A549 treated with RU486 at 1 μM for 4 hours (cell line): ENCODE measurements around the gene DRC3. TPM values are rescaled to one million over a fixed set of nuclear protein-coding genes. Genes with fewer than 3 reads are reported as not detected.

Source experiments
- total RNA-seq: library from RNA; stranded (reverse); fragments of 200-300 nt; extraction: Qiagen RNA extraction; gene quantifications from 5 replicates; pipeline ENCODE4 v1.2.3, GENCODE V29; 2022; ENCODE audit warnings: low read depth

Gene DRC3, protein sequence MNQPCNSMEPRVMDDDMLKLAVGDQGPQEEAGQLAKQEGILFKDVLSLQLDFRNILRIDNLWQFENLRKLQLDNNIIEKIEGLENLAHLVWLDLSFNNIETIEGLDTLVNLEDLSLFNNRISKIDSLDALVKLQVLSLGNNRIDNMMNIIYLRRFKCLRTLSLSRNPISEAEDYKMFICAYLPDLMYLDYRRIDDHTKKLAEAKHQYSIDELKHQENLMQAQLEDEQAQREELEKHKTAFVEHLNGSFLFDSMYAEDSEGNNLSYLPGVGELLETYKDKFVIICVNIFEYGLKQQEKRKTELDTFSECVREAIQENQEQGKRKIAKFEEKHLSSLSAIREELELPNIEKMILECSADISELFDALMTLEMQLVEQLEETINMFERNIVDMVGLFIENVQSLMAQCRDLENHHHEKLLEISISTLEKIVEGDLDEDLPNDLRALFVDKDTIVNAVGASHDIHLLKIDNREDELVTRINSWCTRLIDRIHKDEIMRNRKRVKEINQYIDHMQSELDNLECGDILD
- total RNA-seq = 2.3 to 4.0 TPM (median 3.4 TPM) in 5 replicates

DNA sequence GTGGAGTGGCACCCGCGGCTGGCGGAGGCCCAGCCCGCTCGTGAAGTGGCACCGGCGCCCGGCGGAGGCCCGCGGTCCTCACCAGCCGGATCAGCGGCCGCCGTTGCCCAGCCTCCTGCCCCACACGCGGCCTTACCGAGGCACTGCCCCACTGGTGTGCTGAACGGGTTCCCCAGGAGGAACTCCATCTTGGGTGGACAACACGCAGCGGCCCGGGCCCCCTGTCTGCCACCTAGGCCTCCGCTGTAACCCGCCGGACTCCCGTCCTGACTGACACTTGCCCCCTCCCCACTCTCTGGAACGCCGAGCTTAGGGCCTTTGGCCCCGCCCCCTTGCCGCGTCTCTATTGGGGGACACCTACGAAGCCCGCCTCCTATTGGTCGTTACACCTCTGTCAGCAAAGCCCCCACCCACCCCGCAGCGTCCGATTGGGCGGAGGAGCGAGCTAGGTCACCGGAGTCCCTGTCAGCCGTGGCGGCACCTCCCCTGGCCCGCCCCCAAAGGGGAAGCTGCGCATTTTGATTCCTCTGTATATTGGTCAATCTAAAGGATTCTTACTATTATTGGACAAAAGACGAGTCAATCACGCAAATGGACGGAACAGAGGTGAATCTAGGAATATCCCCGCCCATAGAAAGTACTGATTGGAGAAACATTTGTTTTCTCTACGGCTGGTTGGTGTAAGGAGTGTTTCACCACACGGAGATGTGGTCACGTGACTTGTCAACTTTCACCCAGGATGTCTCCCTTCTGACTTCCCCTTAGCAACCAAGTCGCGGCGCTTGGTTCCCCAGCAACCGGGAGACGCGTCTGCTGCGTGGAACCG, at the start of gene DRC3, which contains the start of gene TOM1L2:
Gene DRC3, plus strand, starts transcription at position 737 of the 826 bp plus-strand sequence. CDS start 4,737 bp downstream, outside the sequence.
Gene TOM1L2, minus strand, starts transcription at position 275 of the 826 bp plus-strand sequence. Its CDS starts 87 bp downstream, at position 188.

DNA sequence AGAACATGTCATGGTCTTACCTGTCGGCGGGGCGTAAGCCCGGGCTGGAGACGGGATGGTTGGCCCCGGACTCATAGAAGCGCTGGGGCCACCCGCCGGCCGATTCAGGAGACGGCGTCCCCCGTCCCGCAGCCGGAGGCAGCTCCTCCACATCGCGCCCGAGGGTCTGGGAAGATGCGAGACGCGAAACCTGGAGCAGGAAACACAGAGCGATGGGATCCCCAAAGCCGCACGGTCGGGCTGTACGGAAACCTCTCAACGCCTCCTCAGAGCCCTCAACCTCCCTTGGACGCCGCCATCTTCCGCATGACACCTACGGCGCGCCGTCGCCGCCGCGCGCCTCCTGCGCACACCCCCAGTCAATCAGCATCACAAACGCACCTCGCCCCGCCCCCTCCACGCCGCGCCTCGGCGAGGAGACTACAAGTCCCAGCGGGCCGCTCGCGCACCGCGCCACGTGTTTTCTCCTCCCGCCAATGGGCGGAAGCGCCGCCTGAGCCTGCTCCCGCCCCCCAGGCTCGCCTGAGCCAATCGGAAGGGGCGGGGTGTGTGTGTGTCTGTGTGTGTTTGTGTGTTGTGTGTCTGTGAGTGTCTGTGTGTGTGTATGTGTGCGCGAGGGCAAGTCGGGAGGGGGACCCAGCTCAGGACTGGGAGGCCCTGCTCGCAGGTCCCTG, 66.3 kb downstream of the DRC3 start, which contains the start of the genes ATPAF2 and GID4:
Gene ATPAF2, minus strand, starts transcription at position 308 of the 674 bp plus-strand sequence. Its CDS starts 155 bp downstream, at position 153.
Gene GID4, plus strand, starts transcription at position 548 of the 674 bp plus-strand sequence. Its CDS starts 57 bp downstream, at position 605.

Other genes starting within 250 kb of the DRC3 start
- gene SREBF1, start 135.9 kb upstream of the DRC3 start, total RNA-seq = 59.5 to 94.2 TPM (median 77.1 TPM) in 5 replicates
- gene TOM1L2, start 462 bp upstream of the DRC3 start, total RNA-seq = 17.2 to 22.9 TPM (median 20.2 TPM) in 5 replicates
- gene ATPAF2, start 66.3 kb downstream of the DRC3 start, total RNA-seq = 22.7 to 38.6 TPM (median 27.9 TPM) in 5 replicates
- 11.0 to 13.9 TPM (median 12.9 TPM) in 5 replicates for gene GID4, start 66.5 kb downstream of the DRC3 start, total RNA-seq
- 43.6 to 57.4 TPM (median 51.0 TPM) in 5 replicates for gene DRG2, start 115.1 kb downstream of the DRC3 start, total RNA-seq
- 0.30 to 0.63 TPM (median 0.42 TPM) in 5 replicates for gene MYO15A, start 135.9 kb downstream of the DRC3 start, total RNA-seq
- gene ALKBH5, start 211.0 kb downstream of the DRC3 start, total RNA-seq = 51.1 to 57.5 TPM (median 52.3 TPM) in 5 replicates